Prostate gland (tissue), 2 donors: Measurements from ENCODE around the gene MNT.

Source experiments
- CTCF ChIP-seq, 4 experiments: fragments of 200-600 bp in 2 of 4; fragments of 450-650 bp in 2 of 4; sonication (generic) in 2 of 4; IDR thresholded peaks; 1 replicate in 3 of 4; 2 replicates in 1 of 4; pipeline ENCODE4 v1.5.1; 2016 to 2019; ENCODE audit warnings: antibody characterized with exemption in 4 of 4, mild to moderate bottlenecking in 2 of 4, moderate library complexity in 2 of 4
- POLR2A ChIP-seq: fragments of 450-650 bp; IDR thresholded peaks from one replicate; pipeline ENCODE4 v1.6.1; 2016; ENCODE audit warnings: antibody characterized with exemption, mild to moderate bottlenecking
- POLR2AphosphoS5 ChIP-seq: sonication (generic); formaldehyde crosslinking; IDR thresholded peaks from one replicate; pipeline ENCODE4 v1.6.1; 2017; ENCODE audit warnings: antibody characterized with exemption

DNA sequence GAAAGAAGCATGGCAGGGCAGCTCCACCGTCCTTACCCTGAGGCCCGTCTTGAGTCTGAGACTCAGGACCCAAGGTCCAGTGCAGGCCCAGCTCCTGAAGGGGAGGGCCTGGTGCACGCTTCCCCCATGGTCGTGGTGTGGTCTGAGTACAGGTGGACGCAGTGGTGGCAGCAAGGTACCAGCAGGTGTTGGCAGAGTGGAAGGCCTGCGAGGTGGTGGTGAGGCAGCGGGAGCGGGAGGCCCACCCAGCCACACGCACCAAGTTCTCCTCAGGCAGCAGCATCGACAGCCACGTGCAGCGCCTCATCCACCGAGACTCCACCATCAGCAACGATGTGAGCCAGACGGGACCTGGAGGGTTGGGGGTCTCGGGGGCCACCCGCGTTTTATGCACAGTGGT lies 27.7 kb downstream of the MNT start:
- TF ChIP-seq POLR2A (no peak), CTCF (IDR thresholded peaks at IDR 0.05) (no peak), POLR2AphosphoS5 (no peak)
